Hematopoietic multipotent progenitor cell treated with erythropoietin and hydrocortisone succinate and interleukin-3 and kit ligand, for 15 days (in vitro differentiated cells): ENCODE results near the gene QSER1.
"Not testable (repeated sequence)": the region's sequence is repeated elsewhere in the genome, so short reads cannot be mapped to it uniquely, and the experiment has no call there.

Source experiments
- DNase-seq: peaks from one replicate; pipeline ENCODE4 v3.0.0-alpha.2; 2015; ENCODE audit warnings: low spot score

Gene QSER1

DNA sequence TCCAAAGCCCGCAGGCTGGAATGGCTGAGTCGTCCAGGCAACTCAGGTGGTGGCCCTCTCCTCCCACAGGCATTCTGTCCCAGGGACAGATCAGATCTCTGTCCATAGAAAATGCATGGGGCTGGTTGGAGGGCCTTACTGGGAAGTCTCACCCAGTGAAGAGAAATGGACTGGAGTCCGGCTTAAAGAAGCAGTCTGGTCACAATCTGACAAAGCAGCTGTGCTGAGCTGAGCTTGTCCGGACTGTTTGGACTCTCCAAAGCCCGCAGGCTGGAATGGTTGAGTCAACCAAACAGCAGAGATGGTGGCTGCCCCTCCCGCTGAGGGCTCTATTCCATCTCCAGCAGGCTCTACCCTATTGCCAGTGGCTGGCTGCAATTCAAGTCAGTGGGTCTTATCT is 108.7 kb downstream of the QSER1 start:
- DNase-seq = no peak

DNA sequence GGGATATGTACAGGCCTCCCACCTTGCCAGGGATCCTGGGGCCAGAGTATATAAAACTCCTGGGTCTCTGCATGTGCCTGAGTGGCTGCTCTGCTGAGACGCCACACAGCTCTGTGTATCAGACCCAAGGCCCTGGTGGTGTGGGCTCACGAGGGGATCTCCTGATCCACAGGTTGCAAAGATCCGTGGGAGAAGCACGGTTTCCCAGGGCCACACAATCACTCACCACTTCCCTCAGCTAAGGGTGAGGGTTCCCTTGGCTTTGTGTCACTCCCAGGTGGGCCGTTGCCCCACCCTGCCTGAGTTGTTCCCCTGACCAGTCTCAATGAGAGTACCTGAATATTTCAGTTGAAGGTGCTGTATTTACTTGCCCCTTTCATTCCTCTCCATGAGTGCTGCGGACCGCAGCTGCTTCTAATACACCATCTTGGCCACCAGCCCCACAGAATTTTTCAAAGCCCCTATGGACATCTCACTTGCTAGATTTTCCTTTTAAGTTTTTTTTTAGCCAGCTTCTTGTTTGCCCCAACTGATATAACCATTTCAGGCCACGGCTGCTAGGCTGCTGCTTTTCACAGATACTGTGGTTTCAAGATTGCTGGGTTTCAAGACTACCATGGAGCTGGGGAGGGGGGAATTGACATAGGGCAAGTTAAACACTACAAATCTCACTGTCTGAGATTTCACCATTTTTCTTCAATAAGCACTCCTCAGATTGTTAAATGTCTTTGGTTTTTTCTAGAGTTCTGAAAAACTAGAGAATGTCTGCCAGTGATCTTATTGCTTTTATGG is 109.3 kb downstream of the QSER1 start:
- no peak for DNase-seq

DNA sequence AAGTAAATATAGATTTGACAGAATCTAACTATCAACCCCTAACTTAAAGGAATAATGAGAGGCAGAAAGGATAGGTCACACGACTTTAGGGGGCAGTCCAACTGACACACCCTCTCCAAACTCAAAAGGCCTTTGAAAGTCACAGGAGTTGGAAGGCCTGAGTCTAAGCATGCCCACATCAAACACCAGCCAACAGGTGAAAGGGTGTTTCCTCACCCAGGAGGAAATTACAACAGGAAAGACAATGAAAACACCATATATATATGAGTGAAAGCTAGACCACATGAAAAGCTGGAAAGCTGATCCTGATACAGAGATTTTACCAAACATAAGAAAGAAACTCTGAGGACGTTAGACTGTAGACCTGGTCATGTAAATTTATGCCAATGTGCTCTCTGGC is 112.6 kb downstream of the QSER1 start:
- DNase-seq = no peak

DNA sequence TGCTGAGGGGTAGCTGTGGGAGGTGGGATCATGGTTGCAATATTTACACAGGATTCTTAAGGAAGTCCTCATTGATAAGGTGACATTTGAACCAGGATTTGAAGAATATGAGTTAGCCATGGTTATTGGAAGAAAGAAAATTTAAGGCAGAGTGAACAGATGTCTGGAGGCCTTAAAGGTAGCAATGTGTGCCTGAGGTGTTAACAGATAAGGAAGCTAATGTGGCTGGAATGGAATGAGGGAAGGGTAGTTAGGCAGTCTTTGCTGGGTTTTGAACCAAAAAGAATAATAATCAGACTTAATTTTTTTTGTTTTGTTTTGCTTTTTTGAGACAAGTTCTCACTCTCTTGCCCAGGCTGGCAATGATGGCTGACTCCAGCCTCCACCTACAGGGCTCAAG is 113.4 kb downstream of the QSER1 start:
- no peak for DNase-seq

DNA sequence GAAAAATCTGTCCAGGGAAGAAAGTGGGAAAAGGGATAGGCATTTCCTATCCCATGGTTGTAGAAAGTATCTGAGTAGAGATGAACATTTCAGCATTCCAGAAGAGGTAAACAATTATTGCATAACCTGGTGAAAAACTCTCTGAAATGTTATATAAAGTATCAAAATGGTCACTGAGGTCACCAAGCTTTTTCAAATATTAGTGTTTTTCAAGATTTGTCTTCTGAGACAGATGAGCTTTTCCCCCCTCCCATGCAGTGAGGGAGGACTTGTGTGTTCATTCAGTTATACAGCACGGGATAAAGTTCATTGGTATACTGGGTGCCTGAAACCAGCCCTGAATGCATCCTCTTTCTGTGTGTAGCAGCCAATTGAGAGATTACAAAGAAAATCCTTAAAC is 121.1 kb downstream of the QSER1 start:
- DNase-seq = no peak

DNA sequence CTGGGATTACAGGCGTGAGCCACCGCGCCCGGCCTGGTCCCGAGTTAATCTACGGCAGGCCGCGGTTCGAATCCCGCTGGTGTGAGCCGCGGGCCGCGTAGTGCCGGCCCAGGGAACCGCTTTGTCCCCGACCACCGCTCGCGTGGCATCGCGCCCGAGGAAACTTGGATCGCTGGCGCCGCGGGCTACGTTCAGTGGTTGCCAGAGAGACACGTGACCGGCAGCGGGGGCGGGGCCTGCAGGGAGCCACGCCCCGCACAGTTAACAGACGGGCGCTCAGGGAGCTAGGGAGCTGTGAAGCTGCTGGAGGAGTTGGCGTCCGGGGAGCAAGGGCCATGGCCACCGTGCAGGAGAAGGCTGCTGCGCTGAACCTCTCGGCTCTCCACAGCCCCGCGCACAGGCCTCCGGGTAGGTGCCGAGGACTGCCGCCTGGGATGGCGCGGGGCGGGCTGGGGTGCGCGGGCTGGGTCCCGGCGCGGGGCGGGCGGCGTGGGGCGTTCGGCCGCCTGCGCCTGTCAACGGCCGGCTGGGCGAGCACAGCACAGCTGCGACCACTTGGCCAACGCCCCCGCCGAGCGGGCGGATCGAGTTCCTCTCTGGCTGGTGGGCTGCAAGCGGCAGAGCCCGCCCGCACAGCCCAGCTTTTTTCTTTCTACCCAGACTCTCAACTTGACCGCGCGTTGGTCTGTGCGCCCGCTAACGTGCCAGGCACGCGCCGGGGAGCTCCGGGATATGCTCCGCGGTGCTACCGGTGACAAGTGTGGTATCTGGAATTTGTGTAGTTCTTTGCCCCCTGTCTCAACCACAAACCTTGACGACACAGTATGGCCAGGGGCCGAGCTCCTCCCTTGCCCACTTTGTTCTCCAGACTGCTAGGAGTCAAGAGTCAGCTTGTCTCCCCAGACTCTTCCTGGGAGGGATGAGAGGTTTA is 123.3 kb downstream of the QSER1 start, which contains the start of gene DEPDC7:
Gene DEPDC7, plus strand, starts transcription at position 258 of the 931 bp plus-strand sequence. Its CDS starts 78 bp downstream, at position 336.
- DNase-seq = peak; percentile 84

DNA sequence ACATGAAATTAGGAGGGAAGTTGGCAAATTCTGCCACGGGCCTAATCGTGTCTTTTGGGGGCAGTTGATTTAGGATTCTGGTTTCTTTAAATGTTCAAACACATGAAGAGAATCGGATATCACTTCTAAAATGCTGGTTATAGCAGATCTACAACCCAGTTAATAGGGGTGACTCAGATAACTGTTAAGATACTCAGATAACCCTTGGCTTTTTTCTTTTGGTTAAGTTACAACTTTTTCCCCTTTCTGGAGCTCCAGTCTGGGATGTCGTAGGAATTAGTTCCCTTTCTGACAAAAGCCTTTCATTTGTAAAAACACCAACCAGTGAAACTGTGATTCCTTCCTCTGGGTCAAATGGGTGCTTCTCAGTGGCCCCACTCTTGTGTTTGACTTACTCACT is 124.0 kb downstream of the QSER1 start:
- DNase-seq = no peak

DNA sequence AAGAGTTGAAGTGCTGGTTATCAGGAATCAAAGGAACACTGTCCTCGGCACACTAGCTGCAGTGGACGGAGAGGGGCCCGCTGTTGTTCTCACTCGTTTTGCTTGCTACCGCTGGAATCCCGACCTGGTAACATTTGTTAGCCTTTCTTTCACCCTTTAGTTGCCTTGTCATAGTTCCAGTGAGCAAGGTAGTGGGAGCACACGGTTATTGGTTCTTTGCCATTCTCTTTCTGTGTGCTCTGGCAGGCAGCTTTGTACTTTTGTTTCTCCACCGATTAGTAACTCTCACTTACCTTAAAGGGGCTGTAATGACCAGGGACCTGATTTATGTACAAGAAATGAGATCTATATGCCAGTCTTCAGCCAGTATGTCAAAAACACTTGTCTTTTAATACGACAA is 124.9 kb downstream of the QSER1 start:
- DNase-seq = no peak

DNA sequence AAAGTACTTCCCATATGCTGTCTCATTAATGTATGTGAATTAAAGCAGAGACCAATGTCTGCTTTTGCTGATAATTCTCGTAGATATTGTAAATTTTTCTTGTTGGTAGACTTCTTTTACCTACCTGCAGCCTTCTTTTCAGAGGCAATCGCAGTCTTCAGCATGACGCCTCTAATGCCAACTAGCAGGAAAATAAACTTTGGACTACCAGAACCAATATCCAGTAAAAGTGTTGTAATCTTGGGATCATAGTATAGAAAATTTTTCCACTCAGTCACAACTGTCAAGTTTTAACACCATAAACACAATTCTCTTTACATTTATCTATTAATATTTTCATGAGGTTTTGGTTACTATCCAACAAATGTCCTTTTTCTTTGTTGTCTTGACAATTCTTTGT is 125.4 kb downstream of the QSER1 start:
- no peak for DNase-seq

DNA sequence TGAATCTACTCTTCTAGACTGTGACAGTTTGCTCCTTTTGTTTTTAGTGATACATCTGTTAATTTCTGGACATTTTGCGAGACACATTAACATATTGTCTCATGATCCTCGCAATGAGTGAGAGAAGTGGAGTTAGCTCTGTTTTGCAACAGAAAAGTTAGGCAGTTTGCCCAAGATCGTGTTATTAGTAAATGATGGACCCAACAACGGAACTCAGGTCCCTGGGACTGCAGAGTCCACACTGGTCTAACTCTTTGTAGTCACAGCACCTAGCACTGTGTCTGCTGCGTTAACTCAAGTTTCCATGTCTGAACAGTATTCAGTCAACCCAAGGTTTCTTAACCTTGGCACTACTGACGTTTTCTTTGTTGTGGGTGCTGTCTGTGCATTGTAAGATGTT is 126.2 kb downstream of the QSER1 start:
- no peak for DNase-seq

DNA sequence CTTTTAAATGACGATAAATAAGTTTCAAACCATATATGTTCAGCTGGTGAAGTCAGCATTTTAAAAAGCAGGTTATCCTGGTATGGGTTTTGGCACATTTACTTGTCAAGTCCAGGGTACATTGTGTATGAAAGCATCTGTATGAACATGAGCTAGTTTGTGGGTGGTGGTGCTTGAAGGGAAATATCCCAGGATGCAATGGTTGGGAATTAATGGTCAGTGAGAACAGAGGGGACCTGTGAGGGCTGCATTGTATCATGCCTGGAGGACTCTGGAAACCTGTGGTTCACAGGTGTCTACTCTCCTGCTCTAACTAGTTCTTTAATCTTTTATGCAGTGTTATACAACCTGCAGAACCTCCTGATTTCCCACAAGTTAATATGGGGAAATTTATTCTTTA is 128.9 kb downstream of the QSER1 start:
- no peak for DNase-seq

DNA sequence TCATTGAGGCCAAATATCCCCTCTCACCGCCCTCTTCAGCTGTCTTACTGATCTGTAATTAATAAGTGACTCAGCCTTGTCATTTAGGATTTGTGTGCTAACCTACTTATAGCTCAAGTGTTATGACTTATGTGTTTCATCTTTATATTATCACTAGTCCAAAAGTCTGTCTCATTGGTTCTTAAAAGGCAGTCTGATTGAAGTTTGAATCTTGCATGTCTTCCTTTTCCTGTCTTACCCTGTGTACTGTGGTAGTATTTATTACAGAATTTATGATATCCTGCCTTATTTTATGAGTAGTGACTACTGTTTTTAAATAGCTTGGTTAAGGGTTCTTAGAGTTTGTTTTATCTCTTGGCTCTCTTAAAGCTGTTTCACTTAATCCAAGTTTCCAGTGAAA is 129.3 kb downstream of the QSER1 start:
- DNase-seq = no peak

DNA sequence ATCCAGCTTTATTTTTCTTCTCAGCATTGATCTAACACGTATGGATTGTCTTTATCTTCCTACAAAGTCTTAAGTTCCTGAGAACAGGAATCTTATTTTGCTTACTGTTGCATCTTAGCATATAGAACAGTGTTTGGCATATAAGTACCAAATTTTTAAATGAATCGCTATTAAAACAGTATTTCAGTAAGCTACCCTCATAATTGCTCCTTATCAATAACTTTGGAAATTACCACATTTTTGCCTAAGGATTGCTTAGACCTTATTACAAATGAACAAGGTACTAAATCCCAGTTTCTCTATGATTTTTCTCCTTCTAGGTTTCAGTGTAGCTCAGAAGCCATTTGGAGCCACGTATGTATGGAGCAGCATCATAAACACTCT is 132.7 kb downstream of the QSER1 start:
- no peak for DNase-seq

DNA sequence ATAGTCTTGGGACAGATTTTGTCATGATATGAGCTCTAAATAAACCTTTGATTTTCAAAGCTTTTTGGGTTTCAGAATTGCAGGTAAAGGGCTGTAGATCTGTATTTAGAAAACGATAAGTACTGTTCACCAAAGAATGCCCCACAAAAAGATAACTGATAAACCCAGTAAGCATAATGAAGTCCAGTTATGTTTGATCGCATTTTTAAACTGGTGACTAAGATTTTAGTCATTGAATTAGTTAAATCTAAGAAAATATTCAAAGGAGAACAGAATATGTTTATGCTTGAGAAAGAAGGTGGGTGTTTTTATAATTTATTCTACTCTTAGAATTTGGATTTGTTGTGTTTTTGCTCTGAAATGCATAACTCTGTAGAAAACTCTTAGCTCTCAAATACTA is 134.6 kb downstream of the QSER1 start:
- DNase-seq = no peak

DNA sequence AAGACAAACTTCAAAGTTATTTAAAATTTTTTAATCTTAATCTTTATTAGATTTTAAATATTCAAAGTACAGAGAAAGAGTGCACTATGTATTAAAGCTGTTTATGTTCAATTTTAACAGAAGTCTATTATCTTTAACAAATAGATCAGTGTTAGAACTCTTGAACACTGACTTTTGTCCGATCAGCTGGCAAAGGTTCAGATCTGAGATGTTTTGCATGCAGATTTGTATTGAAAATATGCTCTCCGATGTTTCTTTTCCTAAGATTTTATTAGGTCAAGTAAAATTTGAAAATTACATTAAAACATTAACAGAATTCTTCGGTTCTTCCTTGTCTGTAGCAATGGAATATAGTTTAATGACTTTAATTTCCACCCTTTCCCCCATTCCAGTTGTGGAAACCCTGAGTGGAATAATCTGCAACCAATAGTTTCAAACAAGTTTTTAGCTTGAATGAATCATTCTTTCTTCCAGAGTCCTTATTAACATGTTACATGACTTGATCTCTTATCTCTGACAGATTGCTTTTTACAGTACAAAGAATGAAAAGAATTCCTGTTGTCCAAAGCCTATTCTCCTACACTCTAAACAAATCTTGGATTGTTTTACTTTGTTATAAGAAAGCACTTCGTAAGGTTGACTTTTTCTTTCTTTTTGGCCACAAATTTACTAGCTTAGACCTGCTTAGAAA is 135.4 kb downstream of the QSER1 start:
- DNase-seq = no peak

DNA sequence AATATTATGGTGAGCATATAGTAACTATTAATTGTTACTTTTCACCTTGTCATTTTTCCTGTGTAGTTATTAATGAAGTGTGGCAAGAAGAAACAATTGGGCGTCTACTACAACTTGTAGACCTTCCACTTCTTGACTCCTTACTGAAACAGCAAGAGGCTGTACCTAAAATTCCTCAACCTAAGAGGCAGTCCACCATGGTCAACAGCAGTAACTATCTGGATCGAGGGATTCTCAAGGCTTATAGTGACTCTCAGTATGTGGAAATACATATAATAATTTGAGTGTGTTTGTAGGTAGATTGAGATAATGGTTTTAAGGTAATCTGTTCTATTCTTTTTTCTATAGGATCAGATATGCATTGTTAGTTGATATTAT is 135.9 kb downstream of the QSER1 start:
- DNase-seq = no peak

DNA sequence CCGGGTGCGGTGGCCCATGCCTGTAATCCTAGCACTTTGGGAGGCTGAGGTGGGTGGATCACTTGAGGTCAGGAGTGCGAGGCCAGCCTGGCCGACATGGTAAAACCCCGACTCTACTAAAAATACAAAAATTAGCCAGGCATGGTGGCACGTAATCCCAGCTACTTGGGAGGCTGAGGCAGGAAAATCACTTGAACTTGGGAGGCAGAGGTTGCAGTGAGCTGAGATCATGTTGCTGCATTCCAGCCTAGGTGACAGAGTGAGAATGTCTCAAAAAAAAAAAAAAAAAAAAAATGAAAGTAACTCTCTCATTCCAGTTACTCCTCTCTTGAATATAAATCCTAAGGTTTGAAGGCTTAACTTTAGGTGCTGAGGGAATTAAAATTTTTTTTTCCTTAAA is 136.6 kb downstream of the QSER1 start:
- not testable (repeated sequence) for DNase-seq
